ENCODE data around the gene MSL2. TPM values are rescaled to one million over a fixed set of nuclear protein-coding genes. Genes with fewer than 3 reads are reported as not detected.
A peak's percentile ranks its signal among the peaks of the same experiment; 100 is the strongest.
"Not testable (repeated sequence)": the region's sequence is repeated elsewhere in the genome, so short reads cannot be mapped to it uniquely, and the experiment has no call there.

The MSL2 gene
- total RNA-seq, 2 experiments from 2014 or later, result 50.7 to 54.0 TPM

GRCh38 chr3:136192195-136192594, 3.9 kb downstream of the MSL2 start:
- H3K4me1 Mint-ChIP-seq (ENCODE audit: low read depth), result peaks cover 47% of the 10 kb centered on the region
- H3K9me3 Mint-ChIP-seq (ENCODE audit: insufficient read depth); H3K27me3 Mint-ChIP-seq (ENCODE audit: low read depth); DNase-seq; POLR2A ChIA-PET; ATAC-seq: not testable (repeated sequence)
- CTCF ChIA-PET, result interaction anchor here (0.8 to 1.1 kb wide), 2 partner anchors 9 to 560 kb away, joined by 3 to 6 read pairs; partner anchors contain the start of gene STAG1
- peak overlapping the region; percentile 72 for H3K27ac Mint-ChIP-seq
- peaks cover 58% of the 10 kb centered on the region for H3K36me3 Mint-ChIP-seq (ENCODE audit: low read depth)
- peak overlapping the region; percentile 92 for H3K4me3 Mint-ChIP-seq

- no peaks in the 10 kb centered on the region for H3K9me3 Mint-ChIP-seq (ENCODE audit: insufficient read depth)
- H3K27me3 Mint-ChIP-seq (ENCODE audit: low read depth), result no peaks in the 10 kb centered on the region
- H3K4me3 Mint-ChIP-seq, result peak overlapping the region; percentile 92
- CTCF ChIA-PET, result interaction anchor here (1.4 kb wide), 1 partner anchor 563 kb away, joined by 5 read pairs; the partner anchor contains the start of gene STAG1
- peaks cover 59% of the 10 kb centered on the region for H3K4me1 Mint-ChIP-seq (ENCODE audit: low read depth)
- ATAC-seq (no peak), DNase-seq (no peak)
- H3K27ac Mint-ChIP-seq, result no peak overlapping the region
- H3K36me3 Mint-ChIP-seq (ENCODE audit: low read depth), result peaks cover 57% of the 10 kb centered on the region
- POLR2A ChIA-PET, result no interaction called here
Measured at GRCh38 chr3:136189859-136190617, 6.1 kb downstream of the MSL2 start.

GRCh38 chr3:136189043-136189442, 7.1 kb downstream of the MSL2 start:
- DNase-seq (no peak), ATAC-seq (no peak)
- no peaks in the 10 kb centered on the region for H3K27me3 Mint-ChIP-seq (ENCODE audit: low read depth)
- no peaks in the 10 kb centered on the region for H3K9me3 Mint-ChIP-seq (ENCODE audit: insufficient read depth)
- ChIA-PET POLR2A (no interaction called here), CTCF (interaction anchor here (1.4 kb wide), 1 partner anchor 564 kb away, joined by 5 read pairs; the partner anchor contains the start of gene STAG1)
- peaks cover 65% of the 10 kb centered on the region for H3K4me1 Mint-ChIP-seq (ENCODE audit: low read depth)
- H3K36me3 Mint-ChIP-seq (ENCODE audit: low read depth), result peaks cover 47% of the 10 kb centered on the region
- H3K27ac Mint-ChIP-seq, result no peak overlapping the region
- H3K4me3 Mint-ChIP-seq, result no peak overlapping the region

GRCh38 chr3:136187868-136188267, 8.3 kb downstream of the MSL2 start:
- ATAC-seq (no peak), DNase-seq (no peak)
- no peaks in the 10 kb centered on the region for H3K27me3 Mint-ChIP-seq (ENCODE audit: low read depth)
- ChIA-PET POLR2A (interaction anchor here (1.4 kb wide), 1 partner anchor 565 kb away, joined by 4 read pairs; the partner anchor contains the start of gene STAG1), CTCF (interaction anchor here (0.7 to 1.5 kb wide), 3 partner anchors 9 to 565 kb away, joined by 3 to 4 read pairs (median 4); partner anchors contain the start of gene STAG1)
- H3K4me3 Mint-ChIP-seq, result no peak overlapping the region
- no peaks in the 10 kb centered on the region for H3K9me3 Mint-ChIP-seq (ENCODE audit: insufficient read depth)
- peaks cover 43% of the 10 kb centered on the region for H3K36me3 Mint-ChIP-seq (ENCODE audit: low read depth)
- no peak overlapping the region for H3K27ac Mint-ChIP-seq
- H3K4me1 Mint-ChIP-seq (ENCODE audit: low read depth), result peaks cover 74% of the 10 kb centered on the region

- POLR2A ChIA-PET, result interaction anchor here (0.6 to 1.8 kb wide), 3 partner anchors 8 to 1667 kb away, joined by 3 to 6 read pairs (median 3); partner anchors contain the start of gene MSL2
- DNase-seq, result no peak
- Mint-ChIP-seq H3K4me1 (ENCODE audit: low read depth) (peaks cover 79% of the 10 kb centered on the region), H3K9me3 (ENCODE audit: insufficient read depth) (no peaks in the 10 kb centered on the region), H3K27me3 (ENCODE audit: low read depth) (no peaks in the 10 kb centered on the region), H3K27ac (no peak overlapping the region), H3K36me3 (ENCODE audit: low read depth) (peaks cover 36% of the 10 kb centered on the region), H3K4me3 (no peak overlapping the region)
- CTCF ChIA-PET, result interaction anchor here (1.3 to 1.5 kb wide), 2 partner anchors 9 to 566 kb away, joined by 3 read pairs; partner anchors contain the start of genes MSL2 and STAG1
- ATAC-seq, result no peak
Measured at GRCh38 chr3:136186846-136187245, 9.3 kb downstream of the MSL2 start.

GRCh38 chr3:136186344-136186743, 9.8 kb downstream of the MSL2 start:
- peaks cover 31% of the 10 kb centered on the region for H3K36me3 Mint-ChIP-seq (ENCODE audit: low read depth)
- peak overlapping the region; percentile 37 for H3K27ac Mint-ChIP-seq
- H3K27me3 Mint-ChIP-seq (ENCODE audit: low read depth), result no peaks in the 10 kb centered on the region
- DNase-seq, result peak; percentile 49
- no peak overlapping the region for H3K4me3 Mint-ChIP-seq
- no peaks in the 10 kb centered on the region for H3K9me3 Mint-ChIP-seq (ENCODE audit: insufficient read depth)
- peaks cover 76% of the 10 kb centered on the region for H3K4me1 Mint-ChIP-seq (ENCODE audit: low read depth)
- peak; percentile 73 for ATAC-seq
- CTCF ChIA-PET, result interaction anchor here (1.0 to 1.3 kb wide), 2 partner anchors 10 to 566 kb away, joined by 3 read pairs; partner anchors contain the start of genes MSL2 and STAG1
- POLR2A ChIA-PET, result interaction anchor here (0.6 to 1.8 kb wide), 3 partner anchors 9 to 1666 kb away, joined by 3 to 6 read pairs (median 3); partner anchors contain the start of gene MSL2

GRCh38 chr3:136184703-136185102, 11.4 kb downstream of the MSL2 start:
- no peak overlapping the region for H3K27ac Mint-ChIP-seq
- POLR2A ChIA-PET, result no interaction called here
- H3K27me3 Mint-ChIP-seq (ENCODE audit: low read depth), result no peaks in the 10 kb centered on the region
- no peak for DNase-seq
- H3K9me3 Mint-ChIP-seq (ENCODE audit: insufficient read depth), result no peaks in the 10 kb centered on the region
- no peak for ATAC-seq
- H3K4me1 Mint-ChIP-seq (ENCODE audit: low read depth), result peaks cover 68% of the 10 kb centered on the region
- peaks cover 19% of the 10 kb centered on the region for H3K36me3 Mint-ChIP-seq (ENCODE audit: low read depth)
- CTCF ChIA-PET, result no interaction called here
- H3K4me3 Mint-ChIP-seq, result no peak overlapping the region

- H3K27me3 Mint-ChIP-seq (ENCODE audit: low read depth), result no peaks in the 10 kb centered on the region
- no peak overlapping the region for H3K27ac Mint-ChIP-seq
- DNase-seq (no peak), ATAC-seq (no peak)
- no peak overlapping the region for H3K4me3 Mint-ChIP-seq
- no peaks in the 10 kb centered on the region for H3K9me3 Mint-ChIP-seq (ENCODE audit: insufficient read depth)
- CTCF ChIA-PET, result interaction anchor here (0.9 to 2.1 kb wide), 2 partner anchors 9 to 106 kb away, joined by 3 to 4 read pairs; no protein-coding TSS in a partner anchor
- POLR2A ChIA-PET, result interaction anchor here (1.4 kb wide), 1 partner anchor 571 kb away, joined by 3 read pairs; the partner anchor contains the start of gene STAG1
- peaks cover 49% of the 10 kb centered on the region for H3K4me1 Mint-ChIP-seq (ENCODE audit: low read depth)
- H3K36me3 Mint-ChIP-seq (ENCODE audit: low read depth), result peaks cover 14% of the 10 kb centered on the region
Measured at GRCh38 chr3:136181741-136182140, 14.4 kb downstream of the MSL2 start.

- no peak overlapping the region for H3K27ac Mint-ChIP-seq
- ATAC-seq (no peak), DNase-seq (no peak)
- ChIA-PET CTCF (no interaction called here), POLR2A (no interaction called here)
- H3K27me3 Mint-ChIP-seq (ENCODE audit: low read depth), result no peaks in the 10 kb centered on the region
- H3K36me3 Mint-ChIP-seq (ENCODE audit: low read depth), result peaks cover 15% of the 10 kb centered on the region
- H3K4me1 Mint-ChIP-seq (ENCODE audit: low read depth), result peaks cover 34% of the 10 kb centered on the region
- no peak overlapping the region for H3K4me3 Mint-ChIP-seq
- no peaks in the 10 kb centered on the region for H3K9me3 Mint-ChIP-seq (ENCODE audit: insufficient read depth)
Measured at GRCh38 chr3:136177876-136178275, 18.3 kb downstream of the MSL2 start.

- Mint-ChIP-seq H3K27ac (no peak overlapping the region), H3K36me3 (ENCODE audit: low read depth) (peaks cover 13% of the 10 kb centered on the region), H3K4me3 (no peak overlapping the region), H3K27me3 (ENCODE audit: low read depth) (no peaks in the 10 kb centered on the region), H3K4me1 (ENCODE audit: low read depth) (peaks cover 12% of the 10 kb centered on the region), H3K9me3 (ENCODE audit: insufficient read depth) (no peaks in the 10 kb centered on the region)
- CTCF ChIA-PET, result interaction anchor here (1.6 kb wide), 1 partner anchor 9 kb away, joined by 4 read pairs; no protein-coding TSS in a partner anchor
- POLR2A ChIA-PET, result interaction anchor here (1.1 kb wide), 1 partner anchor 19 kb away, joined by 3 read pairs; no protein-coding TSS in a partner anchor
- ATAC-seq, result no peak
- DNase-seq, result no peak
Measured at GRCh38 chr3:136173939-136174490, 22.1 kb downstream of the MSL2 start.

GRCh38 chr3:136171097-136171542, 25.0 kb downstream of the MSL2 start:
- peaks cover 29% of the 10 kb centered on the region for H3K4me1 Mint-ChIP-seq (ENCODE audit: low read depth)
- H3K27me3 Mint-ChIP-seq (ENCODE audit: low read depth), result no peaks in the 10 kb centered on the region
- ATAC-seq, result no peak
- H3K9me3 Mint-ChIP-seq (ENCODE audit: insufficient read depth), result no peaks in the 10 kb centered on the region
- ChIA-PET POLR2A (no interaction called here), CTCF (interaction anchor here (0.8 to 1.8 kb wide), 2 partner anchors 27 to 861 kb away, joined by 3 to 5 read pairs; no protein-coding TSS in a partner anchor)
- no peak overlapping the region for H3K4me3 Mint-ChIP-seq
- no peak for DNase-seq
- peak overlapping the region; percentile 61 for H3K27ac Mint-ChIP-seq
- H3K36me3 Mint-ChIP-seq (ENCODE audit: low read depth), result peaks cover 20% of the 10 kb centered on the region
